NCI-H1048 (cell line): Measurements from ENCODE around the gene UBA1.

ENCODE experiments used
- DNase-seq: peaks from one replicate; lab custom pipeline; 2025; lab: John Stamatoyannopoulos, UW

The UBA1 gene

DNA sequence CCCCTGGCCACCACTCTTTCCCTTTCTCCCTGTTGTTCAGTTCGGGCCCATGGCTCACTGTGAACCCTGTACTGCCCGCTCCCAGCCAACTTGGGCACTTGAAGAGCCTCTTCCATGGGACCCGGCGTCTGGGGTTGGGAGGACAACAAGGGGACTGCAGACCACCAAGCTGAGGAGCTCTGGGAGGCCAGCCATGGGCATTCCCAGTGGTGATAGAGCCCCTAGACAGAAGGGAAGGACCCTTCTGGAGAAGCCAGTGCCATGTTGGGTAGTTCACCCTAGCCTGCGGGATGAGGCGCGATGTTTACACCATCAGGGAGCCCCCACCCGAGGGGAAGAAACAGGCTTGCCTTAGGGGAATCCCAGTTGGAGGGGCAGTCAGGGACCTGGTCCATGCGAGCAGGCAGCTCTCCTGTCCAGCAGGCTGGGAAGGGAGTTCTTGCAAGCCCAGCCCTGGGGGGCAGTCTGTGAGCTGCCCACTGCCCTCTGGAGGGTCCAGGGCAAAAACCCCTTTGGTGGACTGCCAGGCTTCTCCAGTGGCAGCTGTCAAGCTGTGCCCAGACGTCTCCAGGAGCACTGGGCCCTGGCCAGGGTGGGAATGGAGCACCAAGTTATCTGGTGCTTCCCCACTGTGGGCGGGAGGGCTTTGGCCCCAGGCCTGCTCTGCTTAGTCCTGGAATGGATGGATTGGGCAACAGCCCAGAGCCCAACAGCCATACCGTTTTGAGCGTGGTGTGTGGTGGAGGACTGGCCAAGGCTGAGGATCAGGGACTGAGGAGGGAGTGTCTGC is 23.7 kb upstream of the UBA1 start:
- no peak for DNase-seq

DNA sequence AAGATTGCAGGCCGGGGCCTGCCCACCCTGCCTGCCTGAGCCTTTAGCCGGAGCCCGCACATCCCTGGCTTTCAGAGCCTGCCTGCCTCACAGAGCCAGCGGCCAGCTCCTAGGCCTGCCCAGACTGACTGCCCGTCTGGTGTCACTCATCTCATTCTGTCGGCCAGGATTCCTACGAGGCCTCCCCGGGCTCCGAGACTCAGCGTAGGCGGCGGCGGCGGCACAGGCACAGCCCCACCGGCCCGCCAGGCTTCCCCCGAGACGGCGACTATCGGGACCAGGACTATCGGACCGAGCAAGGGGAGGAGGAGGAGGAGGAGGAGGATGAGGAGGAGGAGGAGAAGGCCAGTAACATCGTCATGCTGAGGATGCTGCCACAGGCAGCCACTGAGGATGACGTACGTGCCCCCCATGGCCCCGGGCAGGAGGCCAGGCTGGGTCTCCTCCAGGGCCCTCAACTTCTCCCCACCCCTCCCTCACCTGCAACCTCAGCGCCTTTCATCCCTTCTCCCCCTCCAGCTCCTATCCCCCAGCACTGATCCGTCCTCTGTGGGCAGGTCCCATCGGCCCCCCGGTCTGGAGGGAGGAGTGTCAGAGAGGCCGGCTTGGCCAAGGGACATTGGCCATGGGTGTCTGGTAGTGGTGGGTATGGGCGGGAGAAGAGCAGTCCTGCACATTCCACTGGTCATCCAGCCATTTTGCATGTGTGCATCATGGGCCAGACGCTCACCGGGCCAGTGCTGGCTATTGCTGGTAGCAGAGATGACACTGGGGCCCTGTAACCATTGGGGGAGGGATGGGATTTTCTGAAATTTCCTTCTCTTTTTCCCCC is 22.6 kb upstream of the UBA1 start:
- no peak for DNase-seq

- DNase-seq: no peak
Measured at GRCh38 chrX:47171996-47172395, 21.6 kb upstream of the UBA1 start.

DNA sequence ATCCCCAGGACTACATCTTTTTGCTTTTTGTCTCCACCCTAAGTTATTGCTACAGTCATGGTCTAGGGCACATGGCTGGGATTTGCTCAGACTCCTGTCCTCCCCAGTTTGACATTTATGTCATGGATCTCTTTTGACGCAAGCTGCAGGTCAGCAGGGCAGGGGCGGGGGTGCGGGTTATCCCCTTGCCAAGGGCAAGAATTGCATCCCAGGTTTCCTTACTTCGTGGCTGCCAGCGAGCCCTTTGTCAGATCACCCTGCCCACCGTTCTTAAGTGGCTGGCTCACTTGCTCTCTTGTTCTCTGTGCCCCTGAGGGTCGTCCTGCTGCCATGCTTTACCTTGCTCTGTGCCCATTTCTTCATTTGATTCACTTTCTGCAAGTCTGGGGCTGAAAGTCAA is 21.1 kb upstream of the UBA1 start:
- no peak for DNase-seq

DNA sequence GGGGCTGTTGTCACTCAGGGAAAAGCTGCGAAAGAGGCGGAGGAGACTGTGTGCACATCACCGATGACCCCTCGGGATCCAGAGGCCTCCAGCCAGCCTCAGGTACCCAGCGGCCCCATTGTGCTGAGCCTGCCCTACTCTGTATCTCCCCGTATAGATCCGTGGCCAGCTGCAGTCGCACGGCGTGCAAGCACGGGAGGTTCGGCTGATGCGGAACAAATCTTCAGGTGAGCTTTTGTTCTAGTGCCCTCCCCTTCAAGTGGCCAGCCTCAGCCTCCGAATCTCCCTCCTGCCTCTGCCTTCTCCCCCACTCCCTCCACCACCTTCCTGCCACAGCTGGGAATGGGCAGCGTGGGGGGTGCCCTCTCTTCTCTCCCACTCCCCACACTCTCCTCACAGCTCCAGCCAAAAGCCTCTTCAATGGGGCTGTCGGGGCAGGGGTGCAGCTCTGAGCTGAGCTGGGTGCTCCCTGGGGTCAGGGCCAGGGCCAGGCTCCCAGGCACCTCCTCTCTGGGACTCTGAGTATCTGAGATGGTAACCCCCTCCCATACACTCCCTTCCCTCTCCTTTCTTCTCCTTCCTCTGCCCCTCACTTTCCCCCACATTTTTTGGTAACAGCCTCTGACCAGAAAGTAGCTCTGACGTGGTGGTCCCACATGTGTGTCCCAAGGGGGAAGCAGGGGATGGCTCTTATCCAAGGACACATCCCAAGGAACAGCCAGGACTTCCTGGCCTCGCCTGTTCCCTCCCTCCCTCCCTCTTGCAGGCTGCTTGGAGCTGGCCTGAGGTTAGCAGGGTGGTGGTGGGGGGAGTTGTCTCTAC is 20.4 kb upstream of the UBA1 start:
- DNase-seq: no peak

- DNase-seq: no peak
Measured at GRCh38 chrX:47174376-47174775, 19.3 kb upstream of the UBA1 start.

DNA sequence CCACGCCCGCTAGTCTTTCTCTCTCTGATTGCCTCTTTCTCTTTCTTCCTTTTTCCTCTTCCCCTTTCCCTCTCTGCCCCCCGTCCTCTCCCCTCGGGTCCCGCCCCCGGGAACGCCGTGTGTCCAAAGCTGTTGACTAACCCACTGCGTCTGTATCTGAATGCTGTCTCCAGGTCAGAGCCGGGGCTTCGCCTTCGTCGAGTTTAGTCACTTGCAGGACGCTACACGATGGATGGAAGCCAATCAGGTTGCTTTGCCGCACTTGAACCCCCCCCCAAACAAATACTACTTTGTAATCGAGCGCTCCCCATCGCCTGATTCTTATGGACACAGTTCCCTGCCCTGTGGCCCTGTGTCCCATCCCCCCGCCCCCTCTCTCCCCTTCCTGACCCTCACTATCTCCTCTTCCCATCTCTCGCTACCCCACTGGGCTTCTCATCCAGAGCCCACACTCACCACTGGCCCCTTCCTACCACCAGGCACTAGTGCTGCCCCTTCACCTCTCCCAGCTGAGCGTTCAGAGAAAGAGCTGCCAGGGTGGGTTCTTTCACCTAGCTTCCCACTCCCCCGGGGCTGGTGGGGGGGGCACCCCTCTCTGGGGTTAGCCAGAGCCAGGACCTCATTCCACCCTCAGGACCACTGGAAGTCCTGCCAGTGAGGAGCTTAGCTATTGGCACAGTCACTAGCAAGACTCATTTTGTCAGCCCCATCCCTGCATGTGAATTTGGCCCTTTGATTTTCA is 18.6 kb upstream of the UBA1 start:
- no peak for DNase-seq

DNA sequence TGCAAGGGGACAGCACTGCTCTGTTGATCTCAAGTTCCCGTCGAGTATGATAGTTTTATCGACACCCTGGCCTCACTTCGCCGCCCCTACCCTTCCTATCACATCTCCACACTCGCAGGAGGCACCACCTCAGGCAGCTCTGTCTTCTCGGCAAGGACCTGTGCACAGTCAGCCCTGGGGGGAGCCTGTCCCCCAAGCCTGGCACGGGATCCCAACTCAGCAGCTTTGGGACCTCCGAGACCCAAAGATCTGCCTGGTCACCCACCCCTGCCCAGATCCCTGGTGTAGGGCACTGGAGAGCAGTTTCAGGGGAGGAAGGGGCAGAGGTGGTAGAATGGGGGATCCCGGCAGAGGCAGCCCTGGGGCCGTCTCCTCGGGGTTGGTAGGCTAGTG is 18.0 kb upstream of the UBA1 start:
- no peak for DNase-seq

- DNase-seq: no peak
Measured at GRCh38 chrX:47176101-47176740, 17.4 kb upstream of the UBA1 start.

- no peak for DNase-seq
Measured at GRCh38 chrX:47177079-47177478, 16.6 kb upstream of the UBA1 start.

DNA sequence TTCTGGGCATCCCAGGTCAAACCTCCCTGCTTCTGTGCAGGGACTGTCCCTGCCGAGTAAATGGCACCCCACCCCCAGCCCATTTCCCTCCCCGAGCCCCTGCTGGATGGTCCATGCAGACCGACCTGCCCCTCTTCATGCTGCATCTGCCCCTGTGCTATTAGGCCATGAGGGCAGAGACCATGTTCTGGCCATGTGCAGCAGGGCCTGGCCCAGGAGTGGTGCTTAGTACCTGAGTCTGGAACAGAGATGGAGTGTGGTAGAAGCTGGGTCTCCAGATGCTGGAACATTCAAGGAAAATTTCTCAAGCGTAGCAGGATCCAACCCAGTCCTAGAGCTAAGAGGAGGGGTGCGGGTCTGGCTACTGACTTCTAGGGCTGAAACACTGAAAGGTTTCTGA is 15.3 kb upstream of the UBA1 start:
- no peak for DNase-seq

DNA sequence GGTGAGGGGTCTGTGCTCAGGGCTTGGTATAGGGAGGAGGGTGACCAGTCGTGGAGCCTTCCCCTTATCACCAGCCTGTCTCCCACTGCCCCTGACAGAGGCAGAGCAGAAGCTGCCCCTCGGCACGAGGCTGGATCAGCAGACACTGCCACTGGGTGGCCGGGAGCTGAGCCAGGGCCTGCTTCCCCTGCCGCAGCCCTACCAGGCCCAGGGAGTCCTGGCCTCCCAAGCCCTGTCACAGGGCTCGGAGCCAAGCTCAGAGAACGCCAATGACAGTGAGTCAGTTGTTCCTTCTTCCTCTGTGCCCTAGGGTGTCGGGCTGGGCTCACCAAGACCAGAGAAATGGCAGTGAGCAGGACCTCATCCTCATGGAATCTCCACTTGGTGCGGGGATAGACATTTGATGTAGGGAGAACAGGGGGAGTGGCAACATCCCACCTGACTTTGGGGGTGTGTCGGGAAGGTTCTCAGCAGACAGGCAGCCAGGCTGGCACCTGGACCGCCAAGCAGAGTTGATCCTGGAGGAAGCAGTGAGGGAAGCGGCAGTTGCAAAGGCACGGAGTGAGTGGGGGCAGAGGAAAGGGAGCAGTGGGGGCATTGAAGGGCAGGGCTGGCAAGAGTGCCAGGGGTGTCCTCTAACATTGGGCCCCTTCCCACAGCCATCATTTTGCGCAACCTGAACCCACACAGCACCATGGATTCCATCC is 14.3 kb upstream of the UBA1 start:
- DNase-seq: no peak

GRCh38 chrX:47179928-47180255 is 13.7 kb upstream of the UBA1 start:
- no peak for DNase-seq

DNA sequence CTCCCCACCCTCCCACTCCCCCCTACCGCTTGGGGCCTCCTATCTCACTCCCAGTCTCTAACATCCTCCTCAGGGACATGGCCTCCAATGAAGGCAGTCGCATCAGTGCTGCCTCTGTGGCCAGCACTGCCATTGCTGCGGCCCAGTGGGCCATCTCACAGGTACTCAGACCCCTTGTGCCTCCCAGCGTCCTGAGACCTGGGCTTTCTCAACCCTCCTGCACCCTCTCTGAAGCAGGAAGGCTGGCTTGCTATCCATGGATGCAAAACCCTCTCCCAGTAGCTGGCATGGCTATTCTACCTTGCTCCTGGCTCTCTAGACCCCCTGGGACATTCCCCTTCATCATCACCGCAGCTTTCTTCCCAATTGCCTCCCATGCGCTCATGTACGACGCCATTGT is 13.3 kb upstream of the UBA1 start:
- no peak for DNase-seq

DNA sequence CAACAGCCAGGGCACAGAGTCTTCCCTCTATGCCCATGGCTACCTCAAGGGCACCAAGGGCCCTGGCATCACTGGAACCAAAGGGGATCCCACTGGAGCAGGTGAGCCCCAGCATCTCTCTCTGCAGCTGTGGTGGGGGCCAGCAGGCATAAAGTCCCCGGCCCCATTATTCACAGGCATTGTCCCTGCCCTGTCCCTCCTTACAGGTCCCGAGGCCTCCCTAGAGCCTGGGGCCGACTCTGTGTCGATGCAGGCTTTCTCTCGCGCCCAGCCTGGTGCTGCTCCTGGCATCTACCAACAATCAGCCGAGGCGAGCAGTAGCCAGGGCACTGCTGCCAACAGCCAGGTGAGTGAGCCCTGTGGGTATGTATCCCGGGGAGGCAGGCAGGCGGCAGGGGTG is 12.3 kb upstream of the UBA1 start:
- no peak for DNase-seq

GRCh38 chrX:47182106-47182700 is 11.4 kb upstream of the UBA1 start:
- DNase-seq: no peak

DNA sequence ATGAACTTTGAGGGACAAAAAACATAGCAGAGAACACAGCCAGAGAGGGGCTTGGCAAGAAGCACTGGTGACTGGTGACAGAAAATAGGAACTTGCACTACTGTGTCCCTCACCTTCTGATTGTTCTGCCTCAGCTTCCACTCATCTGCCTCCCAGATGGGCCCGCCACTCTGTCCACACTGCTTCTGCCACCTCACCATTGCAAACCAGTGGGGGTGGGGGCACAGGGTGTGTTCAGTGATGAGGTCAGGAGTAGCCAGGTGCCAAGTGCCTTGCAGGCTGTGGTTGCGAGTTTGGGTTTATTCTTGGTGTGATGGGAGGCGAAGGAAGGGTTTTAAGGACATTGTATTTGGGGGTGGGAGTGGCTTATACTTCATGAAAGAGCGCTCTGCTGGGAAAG is 9.1 kb upstream of the UBA1 start:
- no peak for DNase-seq

- no peak for DNase-seq
Measured at GRCh38 chrX:47185241-47185640, 8.4 kb upstream of the UBA1 start.

GRCh38 chrX:47186096-47186740 is 7.4 kb upstream of the UBA1 start:
- DNase-seq: no peak

- DNase-seq: no peak
Measured at GRCh38 chrX:47187106-47187677, 6.4 kb upstream of the UBA1 start.
